Measurements from ENCODE around the gene MAPK1IP1L.
"Not testable (repeated sequence)": the region's sequence is repeated elsewhere in the genome, so short reads cannot be mapped to it uniquely, and the experiment has no call there.

DNA sequence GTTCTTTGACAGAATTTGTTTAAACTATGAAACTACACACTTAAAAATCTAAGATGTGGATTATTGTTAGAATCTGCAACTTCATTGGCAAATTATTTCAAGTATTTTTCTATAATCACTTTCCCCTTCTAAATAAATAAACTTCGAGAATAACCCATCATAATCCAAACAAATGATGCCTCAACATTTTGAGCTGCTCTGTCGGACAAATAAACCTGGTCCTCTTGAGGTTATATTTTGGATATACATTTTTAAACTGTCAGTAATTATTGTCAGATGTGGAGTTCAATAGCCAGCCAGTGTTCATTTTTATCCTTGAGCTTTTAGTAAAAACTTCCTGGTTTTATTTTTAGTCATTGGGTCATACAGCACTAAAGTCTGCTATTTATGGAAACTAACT, 13.4 kb downstream of the MAPK1IP1L start:
- TF ChIP-seq, protein P1, sequence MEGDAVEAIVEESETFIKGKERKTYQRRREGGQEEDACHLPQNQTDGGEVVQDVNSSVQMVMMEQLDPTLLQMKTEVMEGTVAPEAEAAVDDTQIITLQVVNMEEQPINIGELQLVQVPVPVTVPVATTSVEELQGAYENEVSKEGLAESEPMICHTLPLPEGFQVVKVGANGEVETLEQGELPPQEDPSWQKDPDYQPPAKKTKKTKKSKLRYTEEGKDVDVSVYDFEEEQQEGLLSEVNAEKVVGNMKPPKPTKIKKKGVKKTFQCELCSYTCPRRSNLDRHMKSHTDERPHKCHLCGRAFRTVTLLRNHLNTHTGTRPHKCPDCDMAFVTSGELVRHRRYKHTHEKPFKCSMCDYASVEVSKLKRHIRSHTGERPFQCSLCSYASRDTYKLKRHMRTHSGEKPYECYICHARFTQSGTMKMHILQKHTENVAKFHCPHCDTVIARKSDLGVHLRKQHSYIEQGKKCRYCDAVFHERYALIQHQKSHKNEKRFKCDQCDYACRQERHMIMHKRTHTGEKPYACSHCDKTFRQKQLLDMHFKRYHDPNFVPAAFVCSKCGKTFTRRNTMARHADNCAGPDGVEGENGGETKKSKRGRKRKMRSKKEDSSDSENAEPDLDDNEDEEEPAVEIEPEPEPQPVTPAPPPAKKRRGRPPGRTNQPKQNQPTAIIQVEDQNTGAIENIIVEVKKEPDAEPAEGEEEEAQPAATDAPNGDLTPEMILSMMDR (IDR thresholded peaks at IDR 0.05; ENCODE audit: low read depth, low read length, poor library complexity, severe bottlenecking): not testable (repeated sequence)
- not testable (repeated sequence) for TF ChIP-seq EZH2phosphoT487 (IDR thresholded peaks at IDR 0.05; ENCODE audit: borderline replicate concordance, low read length)
